ENCODE measurements around the gene MAGEA4. TPM values are rescaled to one million over a fixed set of nuclear protein-coding genes. Genes with fewer than 3 reads are reported as not detected.

MAGEA4 gene
- total and polyA plus RNA-seq, 2 of the 8 experiments (the other 6 are each of a cell fraction or from before 2014, with no cell fraction given) = 0.45 to 0.67 TPM

DNA sequence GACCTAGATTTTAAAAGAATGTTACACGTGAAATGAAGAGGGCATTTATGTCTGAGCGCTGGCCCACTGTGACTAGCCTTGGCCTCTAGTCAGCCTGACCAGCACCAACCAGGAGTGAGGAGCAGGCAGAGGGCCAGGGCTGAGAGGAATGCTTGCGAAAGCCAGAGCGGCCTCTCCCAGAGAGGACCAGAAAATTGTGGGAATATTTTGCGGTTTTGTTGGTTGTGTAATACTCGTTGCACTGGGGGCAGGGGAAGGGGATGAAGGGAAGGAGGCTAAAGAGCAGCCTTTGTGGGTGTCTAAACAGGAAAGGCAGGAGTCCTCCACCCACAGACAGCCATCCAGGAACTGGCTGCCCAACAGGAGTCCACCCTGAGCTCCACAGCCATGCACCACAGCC is 58.0 kb downstream of the MAGEA4 start:
- H3K23ac ChIP-seq (ENCODE audit: insufficient read length) = no peak overlapping the region
- H3K18ac ChIP-seq (ENCODE audit: extremely low read depth, low read length) = no peak overlapping the region
- ChIA-PET CTCF (ENCODE audit: partially characterized antibody) (no interaction called here), POLR2A (ENCODE audit: partially characterized antibody) (interaction anchor here (1.1 kb wide), 1 partner anchor 28 kb away, joined by 3 read pairs; no protein-coding TSS in a partner anchor)
- H3K79me1 ChIP-seq (ENCODE audit: low read depth, low read length) = no peaks in the 10 kb centered on the region
- H3K27ac ChIP-seq (ENCODE audit: low read depth, low read length) = no peak overlapping the region
- no peak overlapping the region for H2BK5ac ChIP-seq (ENCODE audit: low read depth, low read length)
- H3K23me2 ChIP-seq (ENCODE audit: low read depth, low read length) = no peaks in the 10 kb centered on the region
- H2AFZ ChIP-seq (ENCODE audit: low read length) = no peak overlapping the region
- no peaks in the 10 kb centered on the region for H3K9me3 ChIP-seq (ENCODE audit: insufficient read depth in 2 of 2, low read depth in 1 of 2, low read length in 1 of 2)
- no peak overlapping the region for H4K91ac ChIP-seq (replicated peaks; ENCODE audit: insufficient read length, low read length)
- 93% methylated on average over 6 of the region's 6 CpGs; no CpG with 5 or more reads in 1 of the 2 experiments for WGBS, 2 experiments (ENCODE audit: extremely low coverage in 1 of 2, insufficient coverage in 1 of 2, insufficient read length in 1 of 2, insufficient replicate concordance in 2 of 2, low coverage in 1 of 2, low lambda C conversion rate in 2 of 2, missing lambda C conversion rate in 1 of 2)
- no peak overlapping the region for H3K9ac ChIP-seq (replicated peaks in 1 of 4; ENCODE audit: extremely low read depth in 1 of 4, low read depth in 3 of 4, low read length in 3 of 4)
- no peak overlapping the region for H2BK15ac ChIP-seq (ENCODE audit: low read length)
- DNase-seq (ENCODE audit: low read depth in 1 of 2, low spot score in 2 of 2) (no peak), FAIRE-seq (no peak)
- no peak overlapping the region for H2BK12ac ChIP-seq (ENCODE audit: low read depth, low read length)
- peaks cover 0 to 8% (median 2%) of the 10 kb centered on the region in 4 experiments; a peak in 2 of 7 replicates for H3K4me1 ChIP-seq (replicated peaks in 1 of 4; ENCODE audit: control insufficient read depth in 3 of 4, insufficient read depth in 4 of 4, low read length in 3 of 4)
- H3K27me3 ChIP-seq (replicated peaks in 1 of 4; ENCODE audit: control insufficient read depth in 3 of 4, extremely low read depth in 1 of 4, insufficient read depth in 3 of 4, low read length in 3 of 4) = peaks cover 3 to 24% (median 9%) of the 10 kb centered on the region in 4 experiments; a peak in 6 of 7 replicates
- no peak overlapping the region for H3K56ac ChIP-seq (replicated peaks; ENCODE audit: insufficient read length, low read depth, low read length)
- H3K4me2 ChIP-seq (ENCODE audit: insufficient read depth in 1 of 2, low read depth in 2 of 2, low read length in 2 of 2) = no peak overlapping the region
- no peak overlapping the region for H2AK5ac ChIP-seq (ENCODE audit: low read depth, low read length)
- H4K5ac ChIP-seq (ENCODE audit: insufficient read length, low read depth, low read length) = no peak overlapping the region
- no peak overlapping the region for H2BK20ac ChIP-seq (ENCODE audit: low read length)
- no peak overlapping the region for H3K14ac ChIP-seq (ENCODE audit: insufficient read length)
- H4K8ac ChIP-seq (ENCODE audit: extremely low read depth, insufficient read depth, low read length) = no peak overlapping the region
- no peak for TF ChIP-seq YY1 (IDR thresholded peaks at IDR 0.05; ENCODE audit: low read depth, low read length)
- TF ChIP-seq, protein P1, sequence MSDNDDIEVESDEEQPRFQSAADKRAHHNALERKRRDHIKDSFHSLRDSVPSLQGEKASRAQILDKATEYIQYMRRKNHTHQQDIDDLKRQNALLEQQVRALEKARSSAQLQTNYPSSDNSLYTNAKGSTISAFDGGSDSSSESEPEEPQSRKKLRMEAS (IDR thresholded peaks at IDR 0.05) = no peak
- TF ChIP-seq SIN3A (conservative IDR thresholded peaks at IDR 0.05 in 1 of 2, IDR thresholded peaks at IDR 0.05 in 1 of 2; ENCODE audit: low read depth in 1 of 2, low read length in 2 of 2) = no peak
- TF ChIP-seq RAD21 (IDR thresholded peaks at IDR 0.05 in 1 of 2, conservative IDR thresholded peaks at IDR 0.05 in 1 of 2; ENCODE audit: low read depth in 2 of 2, low read length in 2 of 2) = no peak
- TF ChIP-seq, protein P2, sequence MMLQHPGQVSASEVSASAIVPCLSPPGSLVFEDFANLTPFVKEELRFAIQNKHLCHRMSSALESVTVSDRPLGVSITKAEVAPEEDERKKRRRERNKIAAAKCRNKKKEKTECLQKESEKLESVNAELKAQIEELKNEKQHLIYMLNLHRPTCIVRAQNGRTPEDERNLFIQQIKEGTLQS (IDR thresholded peaks at IDR 0.05; ENCODE audit: insufficient read depth, low read depth, low read length) = no peak
- no peak for TF ChIP-seq EGR1 (IDR thresholded peaks at IDR 0.05; ENCODE audit: borderline replicate concordance, low read depth, low read length)
- peaks cover 0 to 3% (median 0%) of the 10 kb centered on the region in 4 experiments; a peak in 2 of 8 replicates for H3K36me3 ChIP-seq (ENCODE audit: control insufficient read depth in 2 of 4, insufficient read depth in 4 of 4, low read length in 3 of 4)
- H2BK120ac ChIP-seq (replicated peaks; ENCODE audit: low read depth, low read length) = no peak overlapping the region
- no peak overlapping the region for H3K4me3 ChIP-seq (ENCODE audit: extremely low read depth in 1 of 4, insufficient read depth in 2 of 4, low read depth in 3 of 4, low read length in 4 of 4)
- H3K79me2 ChIP-seq (ENCODE audit: control insufficient read depth in 1 of 2, insufficient read depth in 2 of 2, low read length in 2 of 2) = no peaks in the 10 kb centered on the region
- no peak overlapping the region for H3K4ac ChIP-seq (replicated peaks; ENCODE audit: insufficient read length, low read depth, low read length)
- H4K20me1 ChIP-seq (replicated peaks in 1 of 2; ENCODE audit: control insufficient read depth in 1 of 2, insufficient read depth in 2 of 2, low read length in 2 of 2) = no peaks in the 10 kb centered on the region
